H1 (cell line): ENCODE results near the gene RIPPLY3. TPM values are rescaled to one million over a fixed set of nuclear protein-coding genes. Genes with fewer than 3 reads are reported as not detected.

Experiments
- ASH2L ChIP-seq: fragments of 200-600, 300-600 bp; sonication (generic); IDR thresholded peaks from one replicate; pipeline ENCODE4 v1.7.1; 2017; ENCODE audit warnings: low read length
- CEBPB ChIP-seq: IDR thresholded peaks from 2 replicates; pipeline ENCODE4 v1.6.1; 2012; ENCODE audit warnings: low read depth, low read length
- EGR1 ChIP-seq: IDR thresholded peaks from 2 replicates; pipeline ENCODE4 v1.6.1; 2011; ENCODE audit warnings: low read depth, low read length, borderline replicate concordance
- GTF2F1 ChIP-seq: IDR thresholded peaks from 2 replicates; pipeline ENCODE4 v1.6.1; 2012; ENCODE audit warnings: low read depth, low read length, improper control_type of control experiment, borderline replicate concordance
- JUND ChIP-seq: IDR thresholded peaks from 2 replicates; pipeline ENCODE4 v1.6.1; 2011; ENCODE audit warnings: mild to moderate bottlenecking, improper control_type of control experiment, low read length
- NANOG ChIP-seq: IDR thresholded peaks from 2 replicates; pipeline ENCODE4 v1.6.1; 2011; ENCODE audit warnings: low read length, low read depth, mild to moderate bottlenecking, inconsistent platforms; ENCODE audit not compliant: insufficient read depth, poor library complexity, severe bottlenecking
- POLR2AphosphoS5 ChIP-seq: IDR thresholded peaks from 2 replicates; pipeline ENCODE4 v1.6.1; 2011; ENCODE audit warnings: low read depth, low read length
- RAD21 ChIP-seq, 2 experiments: IDR thresholded peaks in 1 of 2; conservative IDR thresholded peaks in 1 of 2; 2 replicates each; pipeline ENCODE4 v1.6.1; 2011; ENCODE audit warnings: low read depth in 2 of 2, low read length in 2 of 2, improper control_type of control experiment in 1 of 2, inconsistent platforms in 1 of 2, mild to moderate bottlenecking in 1 of 2, moderate library complexity in 1 of 2
- RFX5 ChIP-seq: IDR thresholded peaks from 2 replicates; pipeline ENCODE4 v1.6.1; 2011; ENCODE audit warnings: low read depth, low read length, improper control_type of control experiment, borderline replicate concordance
- SAP30 ChIP-seq: fragments of 300-600 bp; sonication (generic); IDR thresholded peaks from 2 replicates; pipeline ENCODE4 v1.7.1; 2012; ENCODE audit warnings: low read length, moderate library complexity, mild to moderate bottlenecking, inconsistent platforms; ENCODE audit not compliant: insufficient read depth, insufficient replicate concordance
- SIRT6 ChIP-seq: IDR thresholded peaks from one replicate; pipeline ENCODE4 v1.7.1; 2012; ENCODE audit warnings: low read length, inconsistent platforms
- SIX5 ChIP-seq: IDR thresholded peaks from 2 replicates; pipeline ENCODE4 v1.6.1; 2011; ENCODE audit warnings: mild to moderate bottlenecking, low read depth, low read length
- SUZ12 ChIP-seq: fragments of 200-600 bp; sonication (generic); IDR thresholded peaks from 2 replicates; pipeline ENCODE4 v1.6.1; 2012; ENCODE audit warnings: mild to moderate bottlenecking, inconsistent platforms, low read length, moderate library complexity, mixed read lengths
- TAF1 ChIP-seq: IDR thresholded peaks from 2 replicates; pipeline ENCODE4 v1.6.1; 2011; ENCODE audit warnings: mild to moderate bottlenecking, low read depth, low read length
- TAF7 ChIP-seq: optimal IDR thresholded peaks from 2 replicates; pipeline ENCODE3; 2011; ENCODE audit warnings: low read depth, mild to moderate bottlenecking, inconsistent platforms, low read length, moderate library complexity, borderline replicate concordance
- TBP ChIP-seq: IDR thresholded peaks from 2 replicates; pipeline ENCODE4 v1.6.1; 2011; ENCODE audit warnings: low read depth, low read length, improper control_type of control experiment
- TEAD4 ChIP-seq: IDR thresholded peaks from 2 replicates; pipeline ENCODE4 v1.6.1; 2012; ENCODE audit warnings: low read depth, low read length, inconsistent platforms, mixed read lengths
- polyA plus RNA-seq, 7 experiments: library from polyadenylated mRNA; depleted of rRNA in 3 of 7; stranded (reverse) in 5 of 7; unstranded in 2 of 7; fragments of >200 nt in 5 of 7; fragments of 200-250 nt in 2 of 7; gene quantifications; 1 replicate in 5 of 7; 2 replicates in 1 of 7; 4 replicates in 1 of 7; pipeline versions ENCODE4 v1.2.1 to v1.2.3, GENCODE V29; 2011 to 2013; ENCODE audit warnings: missing spikeins in 2 of 7, mixed read lengths in 2 of 7
- total RNA-seq: library from RNA; stranded (reverse); fragmentation: NEBNext Ultra II Directional; extraction: Animal tissue kit (Norgen Biotek cat#: 25700); gene quantifications from 2 replicates; pipeline ENCODE4 v1.2.1, GENCODE V29; 2021
- TF ChIP-seq, protein P1 (sequence below), 3 experiments: IDR thresholded peaks; 1 replicate in 2 of 3; 2 replicates in 1 of 3; pipeline versions ENCODE4 v1.5.1 to v1.6.1; 2011; ENCODE audit warnings: low read length in 3 of 3, mild to moderate bottlenecking in 3 of 3, inconsistent platforms in 2 of 3, low read depth in 1 of 3, moderate library complexity in 1 of 3; ENCODE audit not compliant: insufficient read depth in 1 of 3; ENCODE audit errors: control extremely low read depth in 1 of 3
- TF ChIP-seq, protein P2 (sequence below): IDR thresholded peaks from 2 replicates; pipeline ENCODE4 v1.6.1; 2011; ENCODE audit warnings: low read length, improper control_type of control experiment
- TF ChIP-seq, protein P3 (sequence below): IDR thresholded peaks from 2 replicates; pipeline ENCODE4 v1.6.1; 2011; ENCODE audit warnings: low read depth, mild to moderate bottlenecking, low read length; ENCODE audit not compliant: insufficient read depth

The RIPPLY3 gene
- total and polyA plus RNA-seq, 2 of the 8 experiments (the other 6 are each of a cell fraction or from before 2014, with no cell fraction given): 2.0 to 2.2 TPM

DNA sequence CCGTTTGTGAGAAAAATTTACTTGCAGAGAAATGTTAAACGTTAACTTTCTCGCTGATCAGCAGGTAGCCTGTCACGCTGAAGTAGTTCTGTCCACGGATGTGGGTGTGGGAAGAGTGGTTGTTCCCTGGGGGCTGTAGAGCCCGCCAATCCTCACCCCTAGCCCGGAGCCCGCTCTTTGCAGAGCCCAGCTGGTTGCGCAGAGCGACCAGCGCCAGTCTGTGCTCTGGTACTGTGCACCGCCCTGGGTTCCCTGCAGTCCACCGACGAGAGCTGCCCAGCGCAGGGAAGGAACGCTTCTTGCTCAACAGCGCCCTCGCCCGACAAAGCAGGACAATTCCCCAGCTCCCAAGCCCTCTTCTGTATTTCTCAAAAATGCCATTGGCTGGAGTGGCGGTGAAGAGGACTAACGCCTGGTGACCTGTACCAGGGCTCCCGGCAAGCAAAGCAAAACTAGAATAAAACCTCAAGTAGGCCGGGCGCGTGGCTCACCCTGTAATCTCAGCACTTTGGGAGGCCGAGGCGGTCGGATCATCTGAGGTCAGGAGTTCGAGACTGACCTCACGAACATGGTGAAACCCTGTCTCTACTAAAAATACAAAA lies 3.3 kb downstream of the RIPPLY3 start (continued):
- TF ChIP-seq TAF7 (no peak), SIX5 (no peak), JUND (peak; percentile 63; the same call in 1 of the 2 replicates), CEBPB (peak; percentile 30; the same call in 1 of the 2 replicates), RAD21 (IDR thresholded peaks at IDR 0.05 in 1 of 2, conservative IDR thresholded peaks at IDR 0.05 in 1 of 2; ENCODE audit: low read depth in 2 of 2, low read length in 2 of 2) (peak; percentile 68 to 81), RFX5 (no peak), SUZ12 (peak; percentile 41; the same call in 1 of the 2 replicates), TEAD4 (peak; percentile 57; the same call in 1 of the 2 replicates), SIRT6 (no peak), EGR1 (no peak), TAF1 (no peak), TBP (peak; percentile 54; the same call in 1 of the 2 replicates), POLR2AphosphoS5 (no peak), SAP30 (no peak), NANOG (no peak), ASH2L (no peak), GTF2F1 (no peak)
- TF ChIP-seq, protein P1, sequence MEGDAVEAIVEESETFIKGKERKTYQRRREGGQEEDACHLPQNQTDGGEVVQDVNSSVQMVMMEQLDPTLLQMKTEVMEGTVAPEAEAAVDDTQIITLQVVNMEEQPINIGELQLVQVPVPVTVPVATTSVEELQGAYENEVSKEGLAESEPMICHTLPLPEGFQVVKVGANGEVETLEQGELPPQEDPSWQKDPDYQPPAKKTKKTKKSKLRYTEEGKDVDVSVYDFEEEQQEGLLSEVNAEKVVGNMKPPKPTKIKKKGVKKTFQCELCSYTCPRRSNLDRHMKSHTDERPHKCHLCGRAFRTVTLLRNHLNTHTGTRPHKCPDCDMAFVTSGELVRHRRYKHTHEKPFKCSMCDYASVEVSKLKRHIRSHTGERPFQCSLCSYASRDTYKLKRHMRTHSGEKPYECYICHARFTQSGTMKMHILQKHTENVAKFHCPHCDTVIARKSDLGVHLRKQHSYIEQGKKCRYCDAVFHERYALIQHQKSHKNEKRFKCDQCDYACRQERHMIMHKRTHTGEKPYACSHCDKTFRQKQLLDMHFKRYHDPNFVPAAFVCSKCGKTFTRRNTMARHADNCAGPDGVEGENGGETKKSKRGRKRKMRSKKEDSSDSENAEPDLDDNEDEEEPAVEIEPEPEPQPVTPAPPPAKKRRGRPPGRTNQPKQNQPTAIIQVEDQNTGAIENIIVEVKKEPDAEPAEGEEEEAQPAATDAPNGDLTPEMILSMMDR (IDR thresholded peaks at IDR 0.05; ENCODE audit: control extremely low read depth in 1 of 3, insufficient read depth in 1 of 3, low read depth in 1 of 3, low read length in 3 of 3): peak; percentile 82 to 97 (median 93)
- TF ChIP-seq, protein P2, sequence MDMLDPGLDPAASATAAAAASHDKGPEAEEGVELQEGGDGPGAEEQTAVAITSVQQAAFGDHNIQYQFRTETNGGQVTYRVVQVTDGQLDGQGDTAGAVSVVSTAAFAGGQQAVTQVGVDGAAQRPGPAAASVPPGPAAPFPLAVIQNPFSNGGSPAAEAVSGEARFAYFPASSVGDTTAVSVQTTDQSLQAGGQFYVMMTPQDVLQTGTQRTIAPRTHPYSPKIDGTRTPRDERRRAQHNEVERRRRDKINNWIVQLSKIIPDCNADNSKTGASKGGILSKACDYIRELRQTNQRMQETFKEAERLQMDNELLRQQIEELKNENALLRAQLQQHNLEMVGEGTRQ: 0 out of 2 replicates have a peak, but pooled peaks have one; percentile 6
- TF ChIP-seq, protein P3, sequence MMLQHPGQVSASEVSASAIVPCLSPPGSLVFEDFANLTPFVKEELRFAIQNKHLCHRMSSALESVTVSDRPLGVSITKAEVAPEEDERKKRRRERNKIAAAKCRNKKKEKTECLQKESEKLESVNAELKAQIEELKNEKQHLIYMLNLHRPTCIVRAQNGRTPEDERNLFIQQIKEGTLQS: no peak
